ENCODE results near the gene OTOF. TPM values are rescaled to one million over a fixed set of nuclear protein-coding genes. Genes with fewer than 3 reads are reported as not detected.

The OTOF gene
- total and polyA plus RNA-seq, 2 donors (not counting 3 experiments of a cell fraction or from before 2014, with no cell fraction given), result 0.06 to 0.22 TPM

DNA sequence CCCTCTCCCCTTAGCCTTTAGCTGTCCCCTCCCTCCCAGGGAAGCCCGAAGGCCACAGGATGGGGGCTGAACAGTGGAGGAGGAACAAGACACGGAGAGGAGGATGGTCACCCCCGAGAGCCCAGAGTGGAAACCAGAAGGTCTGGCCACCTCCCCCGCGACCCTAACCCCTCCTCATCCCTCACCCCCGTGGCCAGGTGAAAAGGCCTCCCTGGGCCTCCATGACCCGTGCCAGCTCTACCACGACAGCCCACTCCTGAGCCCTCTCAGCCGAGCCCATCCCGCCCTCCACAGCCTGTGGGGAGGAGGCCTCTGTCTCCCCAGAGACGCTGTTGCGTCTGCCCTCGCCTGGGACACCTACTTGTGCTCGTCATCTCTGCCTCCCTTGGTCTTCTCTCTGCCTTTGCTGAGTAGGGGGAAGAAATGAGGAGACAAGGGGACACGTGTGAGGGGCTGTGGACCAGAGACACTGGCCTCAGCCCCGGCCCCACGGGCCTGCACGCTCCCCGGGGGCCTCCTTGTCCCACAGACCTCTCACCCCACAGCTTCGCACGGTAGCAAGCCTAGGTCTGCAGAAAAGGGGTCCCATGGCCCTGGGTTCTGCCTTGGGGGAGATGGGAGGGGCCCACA is 32.5 kb upstream of the OTOF start:
- Histone ChIP-seq H3K36me3 (ENCODE audit: control insufficient read depth in 2 of 2, extremely low read depth in 1 of 2, insufficient read depth in 2 of 2, low read length in 2 of 2) (no peaks in the 10 kb centered on the region), H3K4me2 (ENCODE audit: insufficient read depth, low read length) (no peak overlapping the region), H3K79me2 (ENCODE audit: control insufficient read depth, insufficient read depth, low read length) (no peaks in the 10 kb centered on the region), H3K9me1 (replicated peaks; ENCODE audit: control insufficient read depth, extremely low read depth, insufficient read depth, low read length) (no peaks in the 10 kb centered on the region), H4K20me1 (replicated peaks; ENCODE audit: control insufficient read depth, extremely low read depth, insufficient read depth, low read length) (no peaks in the 10 kb centered on the region), H3K4me3 (replicated peaks in 1 of 3; ENCODE audit: insufficient read depth in 1 of 3, low read depth in 1 of 3, low read length in 3 of 3) (no peak overlapping the region), H3K27ac (ENCODE audit: insufficient read depth, low read depth, low read length) (no peak overlapping the region), H3K4me1 (ENCODE audit: control insufficient read depth, extremely low read depth, insufficient read depth, low read length) (no peaks in the 10 kb centered on the region), H3K9me3 (replicated peaks; ENCODE audit: control insufficient read depth, insufficient read depth, low read length) (no peaks in the 10 kb centered on the region), H3K27me3 (ENCODE audit: control insufficient read depth in 2 of 2, insufficient read depth in 2 of 2, low read length in 2 of 2) (peaks cover 2% of the 10 kb centered on the region in 2 experiments), H2AFZ (ENCODE audit: low read depth, low read length) (no peak overlapping the region), H3K9ac (replicated peaks; ENCODE audit: extremely low read depth, insufficient read depth, low read length) (no peak overlapping the region)
- dilution Hi-C loops (cut with MboI; ENCODE audit: extremely low pct_ligation_motif_present, low sequenced_read_pairs), result no loop called here
- DNase-seq (ENCODE audit: low read depth, low spot score), result no peak
- BruUV-seq (replicated peaks), result no TSS peak
- intact Hi-C loops (cut with micrococcal nuclease), result no loop called here
- ChIA-PET CTCF (no interaction called here), POLR2A (no interaction called here)
- TF ChIP-seq GATA2 (IDR thresholded peaks at IDR 0.05; ENCODE audit: insufficient read depth, insufficient read length, low read depth, low read length), result no peak
- TF ChIP-seq, protein P1, sequence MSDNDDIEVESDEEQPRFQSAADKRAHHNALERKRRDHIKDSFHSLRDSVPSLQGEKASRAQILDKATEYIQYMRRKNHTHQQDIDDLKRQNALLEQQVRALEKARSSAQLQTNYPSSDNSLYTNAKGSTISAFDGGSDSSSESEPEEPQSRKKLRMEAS (IDR thresholded peaks at IDR 0.05; ENCODE audit: insufficient read depth, insufficient read length), result no peak
- TF ChIP-seq POLR2AphosphoS5 (IDR thresholded peaks at IDR 0.05; ENCODE audit: insufficient read depth, low read depth, low read length), result no peak
- no peak for TF ChIP-seq MYC (IDR thresholded peaks at IDR 0.05; ENCODE audit: low read depth, low read length)
- TF ChIP-seq POLR2A (IDR thresholded peaks at IDR 0.05; ENCODE audit: low read depth, low read length), result no peak
- TF ChIP-seq JUN (IDR thresholded peaks at IDR 0.05; ENCODE audit: borderline replicate concordance, insufficient read depth, insufficient read length, low read depth), result no peak
- no peak for TF ChIP-seq FOS (IDR thresholded peaks at IDR 0.05; ENCODE audit: borderline replicate concordance, insufficient read depth, low read length)
- TF ChIP-seq, protein P2, sequence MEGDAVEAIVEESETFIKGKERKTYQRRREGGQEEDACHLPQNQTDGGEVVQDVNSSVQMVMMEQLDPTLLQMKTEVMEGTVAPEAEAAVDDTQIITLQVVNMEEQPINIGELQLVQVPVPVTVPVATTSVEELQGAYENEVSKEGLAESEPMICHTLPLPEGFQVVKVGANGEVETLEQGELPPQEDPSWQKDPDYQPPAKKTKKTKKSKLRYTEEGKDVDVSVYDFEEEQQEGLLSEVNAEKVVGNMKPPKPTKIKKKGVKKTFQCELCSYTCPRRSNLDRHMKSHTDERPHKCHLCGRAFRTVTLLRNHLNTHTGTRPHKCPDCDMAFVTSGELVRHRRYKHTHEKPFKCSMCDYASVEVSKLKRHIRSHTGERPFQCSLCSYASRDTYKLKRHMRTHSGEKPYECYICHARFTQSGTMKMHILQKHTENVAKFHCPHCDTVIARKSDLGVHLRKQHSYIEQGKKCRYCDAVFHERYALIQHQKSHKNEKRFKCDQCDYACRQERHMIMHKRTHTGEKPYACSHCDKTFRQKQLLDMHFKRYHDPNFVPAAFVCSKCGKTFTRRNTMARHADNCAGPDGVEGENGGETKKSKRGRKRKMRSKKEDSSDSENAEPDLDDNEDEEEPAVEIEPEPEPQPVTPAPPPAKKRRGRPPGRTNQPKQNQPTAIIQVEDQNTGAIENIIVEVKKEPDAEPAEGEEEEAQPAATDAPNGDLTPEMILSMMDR (IDR thresholded peaks at IDR 0.05; ENCODE audit: extremely low read depth in 1 of 2, insufficient read depth in 1 of 2, low read depth in 1 of 2, low read length in 2 of 2), result no peak
- TF ChIP-seq EZH2 (IDR thresholded peaks at IDR 0.05; ENCODE audit: borderline replicate concordance, low read depth, low read length, severe bottlenecking), result no peak
- FAIRE-seq, result no peak

Measured in endothelial cell of umbilical vein (primary cell).